Fibroblast of the aortic adventitia (primary cell): ENCODE data around the gene GTF2A1L. TPM values are rescaled to one million over a fixed set of nuclear protein-coding genes. Genes with fewer than 3 reads are reported as not detected.
"Not testable (repeated sequence)": the region's sequence is repeated elsewhere in the genome, so short reads cannot be mapped to it uniquely, and the experiment has no call there.

Experiments
- DNase-seq: peaks from one replicate; pipeline ENCODE4 v3.0.0-alpha.2; 2010; ENCODE audit warnings: low read depth
- H3K4me3 ChIP-seq: 2 replicates; pipeline ENCODE4 v1.5.1; 2011; ENCODE audit warnings: low read depth, mild to moderate bottlenecking, control low read depth, low read length, moderate library complexity
- CTCF ChIP-seq: IDR thresholded peaks from 2 replicates; pipeline ENCODE4 v1.5.1; 2011; ENCODE audit warnings: mild to moderate bottlenecking, low read length, control low read depth, inconsistent platforms; ENCODE audit not compliant: insufficient read depth
- total RNA-seq: library from RNA; depleted of rRNA; stranded (reverse); fragments of >200 nt; gene quantifications from 2 replicates; pipeline ENCODE4 v1.2.3, GENCODE V29; 2012; ENCODE audit warnings: low replicate concordance

The GTF2A1L gene
- total RNA-seq, 1 donor: 5.0 TPM

GRCh38 chr2:48605482-48606175 is 12.0 kb upstream of the GTF2A1L start:
- TF ChIP-seq CTCF: no peak
- DNase-seq: no peak
- no peak overlapping the region for H3K4me3 ChIP-seq

GRCh38 chr2:48607307-48608014 is 10.2 kb upstream of the GTF2A1L start:
- H3K4me3 ChIP-seq: no peak overlapping the region
- TF ChIP-seq CTCF: no peak
- peak; percentile 28 for DNase-seq

- no peak for TF ChIP-seq CTCF
- no peak overlapping the region for H3K4me3 ChIP-seq
- no peak for DNase-seq
Measured at GRCh38 chr2:48613211-48613610, 4.4 kb upstream of the GTF2A1L start.

- H3K4me3 ChIP-seq, DNase-seq: not testable (repeated sequence)
Measured at GRCh38 chr2:48614581-48614980, 3.1 kb upstream of the GTF2A1L start.

- no peak overlapping the region for H3K4me3 ChIP-seq
- no peak for DNase-seq
- no peak for TF ChIP-seq CTCF
Measured at GRCh38 chr2:48619526-48619925, 1.9 kb downstream of the GTF2A1L start.

- H3K4me3 ChIP-seq: no peak overlapping the region
- TF ChIP-seq CTCF: no peak
- no peak for DNase-seq
Measured at GRCh38 chr2:48620604-48621003, 2.9 kb downstream of the GTF2A1L start.

GRCh38 chr2:48622691-48623090 is 5.0 kb downstream of the GTF2A1L start:
- H3K4me3 ChIP-seq: not testable (repeated sequence)
- DNase-seq: peak; percentile 8

- TF ChIP-seq CTCF: no peak
Measured at GRCh38 chr2:48624696-48625095, 7.0 kb downstream of the GTF2A1L start.

More at GRCh38 chr2:48624696-48625095, 7.0 kb downstream of the GTF2A1L start:
- no peak for DNase-seq
- no peak overlapping the region for H3K4me3 ChIP-seq
